ENCODE data around the gene CD8B.
A peak's percentile ranks its signal among the peaks of the same experiment; 100 is the strongest.
"Not testable (repeated sequence)": the region's sequence is repeated elsewhere in the genome, so short reads cannot be mapped to it uniquely, and the experiment has no call there.

CD8B gene

DNA sequence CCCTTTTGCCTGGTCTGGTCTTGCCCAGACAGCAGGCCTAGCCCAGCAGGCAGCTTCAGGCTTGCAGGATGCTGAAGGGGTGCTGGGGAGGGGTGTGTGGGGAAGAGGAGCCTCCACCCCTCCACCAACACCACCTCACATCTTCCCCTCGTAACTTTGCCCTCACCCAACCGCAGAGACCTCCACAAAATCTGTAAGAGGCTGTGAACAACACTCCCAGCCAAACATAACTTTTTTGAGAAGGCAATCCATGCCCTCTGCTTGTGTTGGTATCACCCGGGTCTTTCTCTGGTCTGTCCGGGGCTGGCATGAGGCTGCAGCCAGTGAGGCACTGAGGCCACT is 26.2 kb downstream of the CD8B start:
- not testable (repeated sequence) for DNase-seq (ENCODE audit: low spot score)

DNA sequence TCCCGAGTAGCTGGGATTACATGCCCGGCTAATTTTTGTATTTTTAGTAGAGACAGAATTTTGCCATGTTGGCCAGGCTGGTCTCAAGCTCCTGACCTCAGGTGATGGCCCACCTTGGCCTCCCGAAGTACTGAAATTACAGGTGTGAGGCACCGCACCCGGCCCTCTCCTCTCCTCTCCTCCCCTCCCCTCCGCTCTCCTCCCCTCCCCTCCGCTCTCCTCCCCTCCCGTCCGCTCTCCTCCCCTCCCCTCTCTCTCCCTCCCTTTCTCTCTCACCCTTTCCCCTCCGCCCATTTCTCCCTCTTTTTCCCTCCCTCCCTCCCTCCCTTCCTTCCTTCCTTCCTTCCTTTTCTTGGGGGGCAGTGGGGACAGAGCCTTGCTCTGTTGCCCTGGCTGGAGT is 28.4 kb downstream of the CD8B start:
- DNase-seq (ENCODE audit: low spot score), result no peak

DNA sequence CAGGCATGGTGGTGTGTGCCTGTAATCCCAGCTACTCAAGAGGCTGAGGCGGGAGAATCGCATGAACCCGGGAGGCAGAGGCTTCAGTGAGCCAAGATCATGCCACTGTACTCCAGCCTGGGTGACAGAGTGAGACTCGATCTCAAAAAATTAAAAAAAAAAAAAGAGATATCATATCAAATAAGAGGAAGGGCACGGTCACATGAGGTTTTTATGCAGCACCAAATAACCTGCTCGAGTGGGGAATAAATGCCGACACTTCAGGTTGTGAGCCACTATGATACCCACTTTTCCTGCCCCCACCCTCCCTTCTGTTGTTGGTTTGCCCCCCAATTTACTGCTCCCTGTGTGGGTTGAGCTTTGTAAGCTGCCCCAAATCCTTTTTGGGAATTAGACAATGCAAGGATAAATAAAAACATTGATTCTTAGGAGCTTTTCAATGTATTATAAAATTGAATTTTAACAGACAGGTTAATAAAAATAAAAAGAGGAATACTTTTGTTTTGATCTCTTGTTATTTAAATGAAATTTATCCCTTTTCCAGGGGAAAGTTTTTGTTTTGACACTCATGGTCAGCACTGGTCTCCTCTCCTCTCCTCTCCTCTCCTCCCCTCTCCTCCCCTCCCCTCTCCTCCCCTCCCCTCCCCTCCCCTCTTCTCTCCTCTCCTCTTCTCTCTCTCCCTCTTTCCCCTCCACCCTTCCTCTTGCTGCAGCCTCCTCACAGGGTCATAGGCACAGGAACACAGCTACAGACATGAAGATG is 29.2 kb downstream of the CD8B start:
- no peak for DNase-seq (ENCODE audit: low spot score)

DNA sequence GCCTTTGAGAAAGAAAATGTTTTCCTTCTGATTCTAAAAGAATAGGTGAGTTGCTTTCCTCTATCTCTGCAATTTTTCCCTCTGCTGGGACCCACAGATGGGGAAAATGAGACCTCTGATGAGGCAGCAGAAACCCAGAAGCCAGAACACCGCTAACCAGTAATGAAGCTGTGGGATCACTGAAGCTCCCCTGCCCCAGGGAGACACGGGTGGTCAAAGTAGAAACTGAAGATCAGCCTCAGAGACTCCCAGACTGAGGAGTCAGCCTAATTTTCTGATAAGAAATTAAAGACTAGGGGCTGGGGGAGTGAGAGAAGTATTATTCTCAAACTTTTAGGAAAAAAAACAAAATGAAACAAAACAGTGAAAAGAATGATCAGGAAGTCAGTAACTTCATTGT is 30.1 kb downstream of the CD8B start:
- no peak for DNase-seq (ENCODE audit: low spot score)

DNA sequence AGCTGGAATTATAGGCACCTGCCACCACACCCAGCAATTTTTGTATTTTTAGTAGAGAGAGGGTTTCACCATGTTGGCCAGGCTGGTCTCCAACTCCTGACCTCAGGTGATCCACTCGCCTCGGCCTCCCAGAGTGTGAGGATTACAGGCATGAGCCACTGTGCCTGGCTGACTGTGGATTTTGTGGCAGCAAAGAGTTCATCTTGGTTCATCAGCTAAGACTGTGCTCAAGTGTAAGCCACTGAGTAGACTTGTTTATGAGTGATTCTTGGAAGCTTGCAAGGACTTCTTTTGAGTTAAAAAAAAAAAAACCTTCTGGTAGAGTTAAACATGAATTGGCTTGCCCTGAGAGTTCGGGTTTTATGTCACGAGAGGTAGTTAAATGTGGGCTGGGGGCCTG is 34.7 kb downstream of the CD8B start:
- DNase-seq (ENCODE audit: low spot score), result no peak

DNA sequence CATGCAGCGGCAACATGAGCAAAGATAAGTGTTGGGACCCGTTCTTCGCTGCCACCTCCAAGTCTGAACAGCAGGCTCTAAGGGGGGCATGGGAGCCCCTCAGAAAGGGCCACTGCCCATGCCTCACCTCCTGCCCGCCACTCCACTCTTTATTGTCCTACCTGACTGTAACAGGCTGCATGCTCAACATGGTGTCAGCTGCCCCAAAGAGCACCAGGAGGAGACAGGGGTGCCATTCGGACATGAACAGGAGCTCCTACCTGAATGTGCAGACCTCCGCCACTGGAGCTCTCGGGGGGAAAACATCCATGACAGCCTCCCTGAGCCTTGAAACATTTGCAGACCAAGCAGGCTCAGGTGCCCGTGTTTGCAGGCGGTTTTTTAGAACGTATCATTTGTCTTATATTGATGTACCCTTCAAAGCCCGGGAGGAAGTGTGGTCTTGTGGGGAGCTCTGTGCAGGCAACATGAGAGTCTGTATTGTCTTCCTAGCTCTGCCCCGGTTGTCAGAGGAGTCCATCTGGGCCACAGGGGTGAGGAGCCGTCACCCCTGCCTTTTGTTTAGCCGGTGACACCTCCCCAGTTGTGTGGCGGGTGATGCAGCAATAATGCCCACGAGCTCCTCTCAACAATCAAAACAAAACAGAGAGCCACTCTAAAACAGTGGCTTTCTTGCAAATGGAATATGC is 35.8 kb downstream of the CD8B start:
- no peak for DNase-seq (ENCODE audit: low spot score)

DNA sequence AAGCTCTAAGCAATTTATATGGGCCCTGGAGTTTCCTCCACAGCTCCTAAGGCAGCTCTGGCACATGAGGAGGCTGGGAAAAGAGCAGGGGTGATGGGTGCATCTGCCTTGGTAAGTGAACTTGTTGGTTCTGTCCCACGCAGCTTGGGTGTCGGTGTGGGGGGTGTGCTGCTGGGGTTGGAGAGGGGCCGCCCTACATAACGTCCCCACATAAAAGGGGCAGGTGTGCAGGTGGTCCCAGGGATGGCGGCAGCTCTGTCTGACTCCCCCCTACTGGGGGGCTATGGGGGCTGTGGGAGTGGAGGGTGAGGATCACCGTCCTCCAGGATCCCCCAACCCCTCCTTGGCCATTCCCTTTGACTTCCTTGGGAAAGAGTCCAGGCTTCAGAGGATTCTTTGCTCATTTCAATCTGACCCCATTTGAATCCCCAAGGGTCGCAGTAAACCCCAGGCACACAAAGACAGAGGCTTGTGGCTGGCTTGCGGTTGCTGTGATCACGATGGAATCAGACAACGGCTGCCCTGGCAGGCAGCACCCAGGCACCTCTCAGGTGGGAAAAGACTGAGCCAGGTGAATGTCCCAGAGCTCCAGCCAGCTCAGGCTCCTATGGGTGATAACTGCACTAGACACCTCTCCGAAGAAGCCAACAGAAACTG is 36.5 kb downstream of the CD8B start:
- no peak for DNase-seq (ENCODE audit: low spot score)

DNA sequence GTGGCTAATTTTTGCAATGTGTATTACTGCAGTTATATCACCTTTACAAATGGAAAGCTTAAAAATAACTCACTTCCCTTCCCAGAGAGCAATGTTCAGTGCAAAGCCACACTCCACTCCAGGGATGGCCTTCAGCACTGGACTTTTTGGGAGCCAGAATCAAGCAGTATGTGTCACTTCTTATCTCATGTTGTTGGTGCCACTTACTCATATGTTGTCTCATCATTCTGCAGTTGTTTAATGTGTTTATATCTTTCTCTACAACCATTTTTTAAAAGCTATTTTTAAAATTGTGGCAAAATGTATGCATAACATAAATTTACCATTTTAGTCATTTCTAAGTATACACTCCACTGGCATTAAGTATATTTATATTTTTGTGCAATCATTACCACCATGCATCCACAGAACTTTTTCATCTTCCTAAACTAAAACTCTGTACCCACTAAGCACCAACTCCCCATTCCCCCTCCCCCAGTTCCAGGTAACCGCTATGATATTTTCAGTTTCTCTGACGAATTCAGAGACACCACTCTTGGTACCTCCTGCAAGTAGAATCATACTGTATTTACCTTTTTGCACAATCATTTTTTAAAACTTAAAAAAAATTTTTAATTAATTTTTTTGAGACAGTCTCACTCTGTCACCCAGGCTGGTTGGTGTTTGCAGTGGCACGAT is 38.9 kb downstream of the CD8B start:
- DNase-seq (ENCODE audit: low spot score), result no peak

DNA sequence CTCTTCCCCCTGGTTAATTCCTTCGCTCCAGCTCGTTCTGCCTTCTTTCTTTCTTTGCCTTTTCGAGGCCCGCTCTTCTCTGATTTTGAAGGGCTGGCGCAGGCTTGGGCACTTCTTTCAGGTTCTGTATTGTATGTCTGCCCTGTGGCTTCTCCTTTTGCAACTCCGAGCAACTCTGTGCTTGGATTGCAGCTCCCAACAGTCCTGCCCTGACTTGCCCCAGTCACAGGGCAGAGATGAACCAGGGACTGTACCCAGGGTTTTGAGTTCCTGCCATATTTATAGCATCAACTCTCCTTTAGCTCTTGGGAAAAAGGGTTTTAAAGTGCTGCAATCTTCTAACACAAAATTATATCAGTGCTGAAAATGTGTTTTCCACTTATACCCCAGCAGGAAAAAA is 39.8 kb downstream of the CD8B start:
- no peak for DNase-seq (ENCODE audit: low spot score)

DNA sequence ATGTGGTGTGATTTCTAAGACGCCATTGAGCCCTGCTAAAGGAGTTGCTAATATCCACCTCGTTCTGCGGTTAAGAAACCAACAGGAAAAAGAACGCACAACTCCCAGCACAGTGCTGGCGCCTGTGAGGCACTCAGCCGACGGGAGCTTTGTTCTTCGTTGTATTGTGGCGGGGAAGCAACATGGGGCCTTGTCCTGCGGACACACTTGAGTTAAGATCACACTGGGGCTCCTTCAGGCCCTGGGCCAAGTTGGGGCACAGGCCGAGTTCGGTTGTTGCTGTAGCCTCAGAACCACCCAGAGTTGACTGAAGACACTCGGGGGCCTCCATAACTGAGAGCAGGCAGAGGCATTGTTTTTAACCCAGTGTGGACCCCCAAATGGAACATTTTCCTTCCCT is 40.4 kb downstream of the CD8B start:
- no peak for DNase-seq (ENCODE audit: low spot score)

DNA sequence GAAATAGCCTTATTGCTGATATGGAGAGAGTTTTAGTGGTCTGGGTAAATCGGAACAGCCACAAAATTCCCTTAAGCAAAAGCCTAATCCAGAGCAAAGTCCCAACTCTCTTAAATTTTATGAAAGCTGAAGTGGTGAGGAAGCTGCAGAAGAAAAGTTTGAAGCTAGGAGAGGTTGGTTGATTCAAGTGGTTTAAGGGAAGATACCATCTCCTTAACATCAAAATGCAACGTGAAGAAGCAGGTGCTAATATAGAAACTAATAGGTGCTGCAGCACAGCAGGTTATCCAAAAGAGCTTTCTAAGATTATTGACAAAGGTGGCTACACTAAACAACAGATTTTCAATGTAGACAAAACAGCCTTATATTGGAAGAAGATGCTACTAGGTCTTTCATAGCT is 42.7 kb downstream of the CD8B start:
- no peak for DNase-seq (ENCODE audit: low spot score)

DNA sequence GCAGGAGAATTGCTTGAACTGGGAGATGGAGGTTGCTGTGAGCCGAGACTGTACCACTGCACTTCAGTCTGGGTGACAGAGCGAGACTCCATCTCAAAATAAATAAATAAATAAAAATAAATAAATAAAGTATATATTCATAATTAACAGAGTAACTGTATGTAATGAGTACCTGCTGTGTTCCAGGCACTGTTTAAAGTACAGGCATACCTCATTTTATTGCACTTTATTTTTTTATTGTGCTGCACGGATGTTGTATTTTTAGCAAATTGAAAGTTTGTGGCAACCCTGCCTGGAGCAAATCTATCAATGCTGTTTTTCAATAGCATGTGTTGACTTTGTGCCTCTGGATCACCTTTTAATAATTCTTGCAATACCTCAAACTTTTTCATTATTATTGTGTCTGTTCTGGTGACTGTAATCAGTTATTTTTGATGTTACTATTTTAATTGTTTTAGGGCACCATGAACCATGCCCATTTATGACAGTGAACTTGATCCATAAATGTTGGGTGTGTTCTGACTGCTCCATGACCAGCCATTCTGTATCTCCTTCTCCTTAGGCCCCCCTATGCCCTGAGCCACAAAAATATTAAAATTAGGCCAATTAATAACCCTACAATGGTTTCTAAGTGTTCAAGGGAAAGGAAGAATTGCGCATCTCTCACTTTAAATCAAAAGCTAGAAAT is 43.4 kb downstream of the CD8B start:
- DNase-seq (ENCODE audit: low spot score), result no peak

DNA sequence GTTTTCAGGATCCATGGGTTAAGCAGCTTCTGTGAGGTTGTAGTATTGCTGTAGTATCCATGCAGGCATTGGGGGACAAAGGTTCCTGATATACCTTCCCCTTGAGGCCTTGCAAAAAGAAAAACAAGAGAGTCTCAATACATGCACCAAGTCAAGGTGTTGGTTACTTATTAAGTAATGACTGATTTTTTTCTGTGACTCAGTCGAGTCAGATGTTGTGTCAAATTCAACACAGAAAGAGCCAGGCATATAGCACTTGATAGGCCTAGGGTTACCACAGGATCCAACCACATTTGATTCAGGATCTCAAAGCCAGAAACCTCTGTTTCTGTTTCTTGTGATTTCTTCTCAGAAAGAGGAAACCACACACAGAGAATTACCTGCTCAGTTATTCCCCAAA is 46.1 kb downstream of the CD8B start:
- no peak for DNase-seq (ENCODE audit: low spot score)

DNA sequence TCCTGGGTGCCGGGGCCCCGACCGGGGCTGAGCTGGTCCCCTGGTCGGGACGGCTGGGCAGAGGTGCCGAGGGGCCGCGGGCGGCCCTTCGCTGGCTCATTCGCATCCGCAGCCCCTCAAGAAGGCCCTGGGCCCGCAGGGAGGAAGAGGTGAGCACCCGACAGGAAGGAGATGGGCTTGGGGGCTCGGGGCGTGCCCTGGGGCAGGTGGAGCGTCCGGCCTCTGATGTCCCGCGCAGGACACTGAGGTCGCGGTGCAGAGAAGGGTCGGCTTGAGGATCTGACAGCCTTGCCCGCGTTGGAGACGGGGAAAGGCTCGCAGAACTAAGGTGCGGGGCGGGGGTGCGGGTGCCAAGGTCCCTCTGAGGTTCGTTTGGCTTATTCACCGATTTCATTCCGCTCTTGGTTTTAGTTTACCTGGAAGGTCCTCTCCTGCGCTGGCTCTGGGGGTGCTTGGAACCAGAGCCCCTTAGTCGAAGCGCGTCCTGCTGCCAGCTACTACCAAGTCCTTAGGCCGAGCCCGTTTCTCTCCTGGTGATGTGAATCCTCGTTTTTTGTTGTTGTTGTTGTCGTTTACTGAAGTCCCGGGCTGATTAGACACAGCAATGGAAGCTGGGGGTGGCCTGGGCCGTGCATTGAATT is 52.1 kb downstream of the CD8B start:
- DNase-seq (ENCODE audit: low spot score), result no peak

DNA sequence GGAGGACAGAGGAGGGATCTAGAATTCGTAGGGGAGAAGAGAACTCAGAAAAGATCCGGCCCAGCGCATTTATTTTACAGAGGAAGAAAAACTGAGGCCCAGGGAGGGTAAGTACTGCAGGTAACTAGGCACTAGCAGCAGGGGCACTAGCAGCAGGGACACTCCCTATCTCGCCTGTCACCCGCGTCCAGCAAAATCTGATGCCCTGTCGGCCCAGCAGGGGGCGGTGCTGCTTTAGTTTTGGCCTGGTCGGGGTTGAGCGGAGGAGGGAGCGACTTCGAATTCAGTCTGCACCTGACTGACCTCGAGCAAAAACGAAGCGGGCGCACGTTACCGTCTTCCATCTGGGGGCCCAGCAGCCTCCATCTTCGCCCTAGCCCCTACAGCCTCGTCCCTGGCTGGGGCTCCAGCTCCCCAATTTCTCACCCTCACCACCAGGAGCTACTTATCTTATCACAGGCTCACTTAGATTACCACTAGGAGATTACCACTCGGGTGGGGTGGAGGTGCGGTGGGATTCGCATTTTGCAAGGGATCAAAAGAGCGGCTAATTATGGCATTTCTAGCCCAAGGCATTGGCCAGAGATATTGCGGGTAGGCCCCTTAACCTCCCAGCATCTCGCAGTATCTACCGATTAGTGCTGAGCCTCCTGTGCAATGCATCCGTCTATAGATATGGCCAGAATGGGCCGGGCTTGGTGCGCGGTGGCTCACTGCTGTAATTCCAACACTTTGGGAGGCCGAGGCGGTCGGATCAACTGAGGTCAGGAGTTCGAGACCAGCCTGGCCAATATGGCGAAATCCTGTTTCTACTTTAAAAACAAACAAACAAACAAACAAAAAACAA is 53.1 kb downstream of the CD8B start:
- DNase-seq (ENCODE audit: low spot score), result peak; percentile 91

DNA sequence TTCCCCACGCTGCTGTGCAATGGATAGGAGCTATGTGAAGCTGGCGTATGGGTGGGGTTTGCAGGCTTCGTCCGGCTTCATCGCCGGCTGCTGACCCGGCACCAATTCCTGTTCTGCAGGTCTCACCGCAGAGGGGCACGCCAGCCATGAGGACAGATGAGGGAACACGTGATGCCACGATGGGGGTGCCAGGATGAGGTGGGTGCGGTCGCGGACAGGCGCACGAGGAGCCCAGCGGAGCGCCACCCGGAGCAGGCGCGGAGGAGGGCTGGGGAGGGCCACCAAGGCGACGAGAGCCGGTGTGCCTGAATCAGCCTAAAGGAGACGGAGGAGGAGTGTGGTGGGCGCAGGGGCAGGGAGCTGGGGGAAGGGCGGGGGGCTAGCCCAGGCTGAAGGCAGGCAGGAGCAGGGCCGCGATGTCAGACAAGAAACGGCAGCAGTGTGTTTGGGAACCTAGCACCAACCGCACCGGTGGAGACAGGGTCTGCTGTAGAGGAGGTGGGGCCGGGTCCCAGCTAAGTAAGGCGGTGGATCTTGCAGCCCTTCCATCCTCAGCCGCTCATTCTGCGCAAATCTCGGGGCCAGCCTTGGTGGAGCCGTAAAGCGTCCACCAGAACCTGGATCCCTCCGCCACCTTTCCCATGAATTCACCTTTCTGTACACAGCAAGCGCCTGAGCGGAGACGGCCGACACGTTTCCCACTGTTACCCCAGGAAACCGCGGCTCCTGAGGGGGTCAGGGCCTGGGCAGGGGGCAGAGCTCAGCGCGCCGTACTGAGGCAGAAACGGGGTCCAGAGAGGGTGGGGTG is 54.0 kb downstream of the CD8B start:
- peak; percentile 69 for DNase-seq (ENCODE audit: low spot score)

DNA sequence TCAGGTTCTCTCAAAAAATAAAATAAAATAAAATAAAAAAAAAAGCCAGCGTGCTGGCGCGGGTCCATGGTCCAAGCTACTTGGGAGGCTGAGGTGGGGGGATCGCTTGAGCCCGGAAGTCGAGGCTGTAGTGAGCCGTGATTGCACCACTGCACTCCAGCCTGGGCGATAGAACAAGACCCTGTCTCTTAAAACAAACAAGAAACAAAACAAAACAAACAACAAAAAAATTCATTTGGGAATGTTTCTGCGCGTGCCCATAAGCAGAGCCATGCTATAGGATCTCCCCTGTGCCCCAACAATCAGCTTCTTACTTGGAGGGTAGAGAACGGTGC is 54.6 kb downstream of the CD8B start:
- DNase-seq (ENCODE audit: low spot score), result no peak

DNA sequence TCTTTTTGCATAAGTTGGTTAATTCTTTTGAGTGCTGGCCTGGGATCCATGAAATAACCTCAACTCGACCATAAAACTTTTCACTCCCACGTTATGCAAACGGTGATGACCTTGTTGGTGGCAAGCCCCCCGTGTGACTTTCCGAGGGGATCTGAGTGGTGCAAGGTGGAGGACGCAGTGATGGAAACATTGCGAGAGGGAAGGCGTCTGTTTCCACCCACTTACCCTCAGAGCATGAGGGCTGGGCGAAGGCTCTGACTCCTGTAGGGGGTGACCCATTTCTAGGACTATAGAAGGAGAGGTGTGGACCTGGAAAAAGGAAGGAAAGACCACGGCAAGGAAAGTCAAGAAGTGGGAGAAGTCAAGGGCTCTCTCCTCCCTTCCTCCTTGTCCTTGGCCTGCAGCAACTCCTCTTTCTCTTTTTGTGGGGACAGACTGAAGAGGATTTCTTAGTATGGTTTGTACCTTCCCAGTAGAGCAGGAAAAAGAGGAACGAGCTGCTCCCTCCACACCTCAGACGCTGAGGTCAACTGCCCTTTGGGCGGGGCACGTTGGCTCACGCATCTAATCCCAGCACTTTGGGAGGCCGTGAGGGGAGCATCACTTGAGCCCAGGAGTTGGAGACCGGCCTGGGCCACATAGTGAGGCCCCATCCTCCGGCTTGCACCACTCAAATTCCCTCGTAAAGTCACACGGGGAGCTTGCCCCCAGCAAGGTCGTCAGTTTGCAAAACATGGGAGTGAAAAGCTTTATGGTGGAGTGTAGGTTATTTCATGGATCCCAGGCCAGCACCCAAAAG is 55.4 kb downstream of the CD8B start:
- no peak for DNase-seq (ENCODE audit: low spot score)

DNA sequence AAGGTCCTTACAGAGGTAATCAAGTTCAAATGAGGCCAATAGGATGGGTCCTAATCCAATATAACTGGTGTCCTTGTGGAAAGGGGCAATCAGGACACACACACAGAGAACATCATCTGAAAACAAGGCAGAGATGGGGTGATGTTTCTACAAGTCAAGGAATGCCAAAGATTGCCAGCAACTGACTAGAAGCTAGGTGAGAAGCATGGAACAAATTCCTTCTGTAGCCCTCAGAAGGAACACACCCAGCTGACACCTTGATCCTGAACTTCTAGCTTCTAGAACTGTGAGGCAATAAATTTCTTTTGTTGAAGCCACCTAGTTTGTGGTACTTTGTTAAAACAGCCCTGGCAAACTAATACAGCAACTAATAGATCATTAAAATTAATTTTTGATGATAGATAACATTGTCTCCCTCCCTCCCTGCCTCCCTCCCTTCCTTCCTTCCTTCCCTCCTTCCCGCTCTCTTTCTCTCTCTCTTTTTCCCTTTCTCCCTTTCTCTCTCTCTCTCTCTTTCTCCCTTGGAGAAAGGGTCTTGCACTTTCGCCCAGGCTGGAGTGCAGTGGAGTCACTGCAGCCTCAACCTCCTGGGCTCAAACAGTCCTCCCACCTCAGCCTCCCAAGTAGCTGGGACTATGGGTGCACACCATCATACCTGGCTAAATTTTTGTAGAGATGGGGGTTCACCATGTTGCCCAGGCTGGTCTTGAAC is 60.7 kb downstream of the CD8B start:
- no peak for DNase-seq (ENCODE audit: low spot score)

All from left forelimb (tissue), 1 donor.